ENCODE data around the gene ZDHHC11.
"Not testable (repeated sequence)": the region's sequence is repeated elsewhere in the genome, so short reads cannot be mapped to it uniquely, and the experiment has no call there.

DNA sequence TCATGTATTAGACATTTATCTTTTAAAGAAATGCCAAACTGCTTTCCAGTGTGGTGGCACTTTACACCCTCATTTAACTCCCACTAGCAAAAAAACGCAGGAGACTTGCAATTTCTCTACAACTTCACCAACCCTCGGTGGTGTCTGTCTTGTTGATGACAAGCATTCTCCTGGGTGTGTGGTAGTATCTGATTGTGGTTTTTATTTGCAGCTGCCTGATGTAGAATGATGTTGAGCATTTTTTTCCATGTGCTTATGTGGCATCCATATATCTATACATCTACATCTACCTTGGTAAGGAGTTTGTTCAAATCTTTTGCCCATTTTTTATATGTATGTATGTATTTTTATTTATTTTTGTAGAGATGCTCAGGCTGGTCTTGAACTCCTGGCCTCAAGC, 16.8 kb downstream of the ZDHHC11 start:
- not testable (repeated sequence) for TF ChIP-seq CTCF, POLR2A (IDR thresholded peaks at IDR 0.05)
